ENCODE data around the gene HLA-B.
"Not testable (repeated sequence)": the region's sequence is repeated elsewhere in the genome, so short reads cannot be mapped to it uniquely, and the experiment has no call there.

The HLA-B gene

GRCh38 chr6:31378721-31379103 lies 21.7 kb upstream of the HLA-B start:
- no peak overlapping the region for H3K4me3 ChIP-seq (ENCODE audit: low read depth in 1 of 2, low read length in 2 of 2)
- no peak overlapping the region for H3K27ac ChIP-seq (ENCODE audit: low read depth, low read length)
- H3K9ac ChIP-seq (ENCODE audit: low read length), result no peak overlapping the region
- no peaks in the 10 kb centered on the region for H3K4me1 ChIP-seq (ENCODE audit: insufficient read depth, low read length)
- H3K27me3 ChIP-seq (ENCODE audit: control insufficient read depth in 1 of 2, insufficient read depth in 2 of 2, low read length in 2 of 2), result peaks cover 0 to 15% of the 10 kb centered on the region in 2 donors
- no peaks in the 10 kb centered on the region for H3K9me3 ChIP-seq (ENCODE audit: low read length)
- H3K36me3 ChIP-seq (ENCODE audit: insufficient read depth, low read length), result no peaks in the 10 kb centered on the region

DNA sequence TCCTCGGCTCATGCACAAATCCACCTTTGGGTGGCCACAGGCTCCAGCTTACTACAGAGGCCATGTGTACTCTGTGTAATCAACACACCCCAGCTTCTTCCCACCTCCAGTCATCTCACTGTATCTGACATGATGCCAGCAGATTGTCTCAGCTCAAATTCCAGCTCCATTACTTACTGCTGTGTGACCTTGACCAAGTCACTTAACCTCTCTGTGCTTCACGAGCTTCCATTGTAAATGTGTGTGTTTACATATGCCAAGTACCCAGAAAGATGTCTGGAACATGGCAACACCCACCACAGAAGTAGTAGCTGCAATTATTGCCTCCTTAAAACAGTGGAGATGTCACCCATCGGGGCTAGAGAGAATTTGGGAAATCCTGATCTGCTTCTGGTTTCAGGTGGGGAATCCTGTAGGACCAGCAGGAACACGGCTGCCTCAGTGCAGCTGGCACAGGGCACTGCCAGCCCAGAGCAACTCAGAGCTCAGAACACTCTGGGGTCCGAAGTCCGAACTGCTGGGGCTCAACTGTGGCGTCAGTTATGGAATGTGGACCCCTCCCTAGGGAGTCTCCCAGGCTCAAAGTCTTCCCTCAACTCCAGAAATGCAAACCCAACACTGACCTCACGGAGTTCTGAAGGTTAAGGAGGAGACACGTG lies 21.2 kb upstream of the HLA-B start:
- Histone ChIP-seq H3K27me3 (ENCODE audit: control insufficient read depth in 1 of 2, insufficient read depth in 2 of 2, low read length in 2 of 2) (peaks cover 0 to 15% of the 10 kb centered on the region in 2 donors), H3K4me3 (ENCODE audit: low read depth in 1 of 2, low read length in 2 of 2) (no peak overlapping the region), H3K27ac (ENCODE audit: low read depth, low read length) (no peak overlapping the region), H3K36me3 (ENCODE audit: insufficient read depth, low read length) (no peaks in the 10 kb centered on the region), H3K9me3 (ENCODE audit: low read length) (no peaks in the 10 kb centered on the region), H3K9ac (ENCODE audit: low read length) (no peak overlapping the region), H3K4me1 (ENCODE audit: insufficient read depth, low read length) (no peaks in the 10 kb centered on the region)

GRCh38 chr6:31377029-31377428 lies 20.1 kb upstream of the HLA-B start:
- Histone ChIP-seq H3K27me3 (ENCODE audit: control insufficient read depth in 1 of 2, insufficient read depth in 2 of 2, low read length in 2 of 2) (peaks cover 0 to 15% of the 10 kb centered on the region in 2 donors), H3K36me3 (ENCODE audit: insufficient read depth, low read length) (no peaks in the 10 kb centered on the region), H3K9ac (ENCODE audit: low read length) (no peak overlapping the region), H3K4me3 (ENCODE audit: low read depth in 1 of 2, low read length in 2 of 2) (no peak overlapping the region), H3K9me3 (ENCODE audit: low read length) (no peaks in the 10 kb centered on the region), H3K27ac (ENCODE audit: low read depth, low read length) (no peak overlapping the region), H3K4me1 (ENCODE audit: insufficient read depth, low read length) (no peaks in the 10 kb centered on the region)

- Histone ChIP-seq H3K4me1 (ENCODE audit: insufficient read depth, low read length) (no peaks in the 10 kb centered on the region), H3K27me3 (ENCODE audit: control insufficient read depth in 1 of 2, insufficient read depth in 2 of 2, low read length in 2 of 2) (peaks cover 0 to 15% of the 10 kb centered on the region in 2 donors), H3K9ac (ENCODE audit: low read length) (no peak overlapping the region), H3K4me3 (ENCODE audit: low read depth in 1 of 2, low read length in 2 of 2) (no peak overlapping the region), H3K9me3 (ENCODE audit: low read length) (no peaks in the 10 kb centered on the region), H3K27ac (ENCODE audit: low read depth, low read length) (no peak overlapping the region), H3K36me3 (ENCODE audit: insufficient read depth, low read length) (no peaks in the 10 kb centered on the region)
Measured at GRCh38 chr6:31375699-31376098, 18.7 kb upstream of the HLA-B start.

GRCh38 chr6:31374118-31374517 lies 17.1 kb upstream of the HLA-B start:
- H3K9ac ChIP-seq (ENCODE audit: low read length); H3K9me3 ChIP-seq (ENCODE audit: low read length); H3K4me3 ChIP-seq (ENCODE audit: low read depth in 1 of 2, low read length in 2 of 2); H3K36me3 ChIP-seq (ENCODE audit: insufficient read depth, low read length); H3K4me1 ChIP-seq (ENCODE audit: insufficient read depth, low read length); H3K27ac ChIP-seq (ENCODE audit: low read depth, low read length): not testable (repeated sequence)
- peaks cover 0 to 15% of the 10 kb centered on the region in 2 donors for H3K27me3 ChIP-seq (ENCODE audit: control insufficient read depth in 1 of 2, insufficient read depth in 2 of 2, low read length in 2 of 2)

GRCh38 chr6:31368461-31368860 lies 11.5 kb upstream of the HLA-B start:
- Histone ChIP-seq H3K9ac (ENCODE audit: low read length) (no peak overlapping the region), H3K36me3 (ENCODE audit: insufficient read depth, low read length) (no peaks in the 10 kb centered on the region), H3K27me3 (ENCODE audit: control insufficient read depth in 1 of 2, insufficient read depth in 2 of 2, low read length in 2 of 2) (peaks cover 4 to 5% of the 10 kb centered on the region in 2 donors)

DNA sequence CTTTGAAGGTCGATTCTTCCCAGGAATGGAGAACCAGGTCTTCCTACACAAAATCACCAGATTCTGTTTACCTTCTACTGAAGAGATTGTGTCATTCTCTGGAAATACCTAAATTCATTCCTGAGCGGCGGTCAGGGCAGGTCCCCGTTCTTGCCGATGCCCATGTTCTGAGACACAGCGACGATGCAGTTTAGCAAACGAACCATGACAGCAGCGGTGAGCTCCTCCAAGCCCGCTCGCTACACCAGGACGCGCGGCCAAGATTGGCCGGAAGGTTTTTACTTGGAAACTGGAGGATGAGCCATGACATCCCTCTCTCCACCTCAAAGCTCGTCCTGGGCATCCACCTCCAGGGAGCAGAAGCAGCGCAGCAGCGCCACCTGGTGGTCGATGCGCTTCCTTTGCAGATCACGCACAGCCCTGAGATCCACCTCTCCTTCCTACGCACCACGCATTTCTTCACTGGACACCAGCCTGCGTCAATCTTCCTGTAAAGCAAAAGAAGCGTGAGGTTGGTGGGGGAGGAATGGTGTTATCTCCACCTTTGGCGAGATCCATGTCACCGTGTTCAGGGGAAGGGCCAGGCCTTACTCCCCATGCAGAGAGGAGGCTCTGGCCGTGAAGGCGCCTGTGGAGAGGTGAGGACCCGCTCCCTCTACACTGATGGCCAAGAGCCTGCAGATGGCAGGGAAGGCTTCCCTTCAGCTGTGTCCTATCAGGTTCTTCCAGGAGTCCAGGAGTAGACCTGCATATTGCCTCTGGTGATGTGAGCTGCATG lies 9.9 kb upstream of the HLA-B start:
- H3K36me3 ChIP-seq (ENCODE audit: insufficient read depth, low read length), result no peaks in the 10 kb centered on the region
- peak overlapping the region in 1 of 2 donors; percentile 45 for H3K4me3 ChIP-seq (ENCODE audit: low read depth in 1 of 2, low read length in 2 of 2)
- no peaks in the 10 kb centered on the region for H3K9me3 ChIP-seq (ENCODE audit: low read length)
- H3K4me1 ChIP-seq (ENCODE audit: insufficient read depth, low read length), result no peaks in the 10 kb centered on the region
- no peak overlapping the region for H3K9ac ChIP-seq (ENCODE audit: low read length)
- peaks cover 5 to 10% of the 10 kb centered on the region in 2 donors for H3K27me3 ChIP-seq (ENCODE audit: control insufficient read depth in 1 of 2, insufficient read depth in 2 of 2, low read length in 2 of 2)
- H3K27ac ChIP-seq (ENCODE audit: low read depth, low read length), result no peak overlapping the region

More at GRCh38 chr6:31368461-31368860, 11.5 kb upstream of the HLA-B start:
- no peak overlapping the region for H3K4me3 ChIP-seq (ENCODE audit: low read depth in 1 of 2, low read length in 2 of 2)
- no peaks in the 10 kb centered on the region for H3K4me1 ChIP-seq (ENCODE audit: insufficient read depth, low read length)
- H3K9me3 ChIP-seq (ENCODE audit: low read length), result no peaks in the 10 kb centered on the region
- no peak overlapping the region for H3K27ac ChIP-seq (ENCODE audit: low read depth, low read length)

GRCh38 chr6:31365864-31366263 lies 8.9 kb upstream of the HLA-B start:
- Histone ChIP-seq H3K4me1 (ENCODE audit: insufficient read depth, low read length) (no peaks in the 10 kb centered on the region), H3K9ac (ENCODE audit: low read length) (no peak overlapping the region), H3K4me3 (ENCODE audit: low read depth in 1 of 2, low read length in 2 of 2) (no peak overlapping the region), H3K36me3 (ENCODE audit: insufficient read depth, low read length) (no peaks in the 10 kb centered on the region), H3K9me3 (ENCODE audit: low read length) (no peaks in the 10 kb centered on the region), H3K27ac (ENCODE audit: low read depth, low read length) (no peak overlapping the region), H3K27me3 (ENCODE audit: control insufficient read depth in 1 of 2, insufficient read depth in 2 of 2, low read length in 2 of 2) (peaks cover 5 to 10% of the 10 kb centered on the region in 2 donors)

DNA sequence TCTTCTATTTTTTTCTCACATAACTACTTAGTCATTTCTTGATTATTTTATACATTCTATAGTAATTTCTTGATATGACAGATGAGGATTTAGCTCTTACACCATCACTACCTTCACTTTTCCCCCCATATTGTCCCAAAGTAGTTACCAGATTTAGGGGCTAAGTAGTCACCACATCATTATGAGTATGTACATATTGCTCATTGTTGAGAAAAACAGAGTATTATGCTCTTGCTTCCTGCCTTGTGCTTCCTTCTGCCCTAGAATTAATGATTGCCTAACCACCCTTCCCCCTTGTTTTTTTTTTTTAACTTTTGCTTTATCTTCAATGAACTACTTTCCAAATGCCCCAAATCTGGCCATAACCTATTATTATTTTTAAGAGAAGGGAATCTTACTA lies 6.8 kb upstream of the HLA-B start:
- no peak overlapping the region for H3K9ac ChIP-seq (ENCODE audit: low read length)

DNA sequence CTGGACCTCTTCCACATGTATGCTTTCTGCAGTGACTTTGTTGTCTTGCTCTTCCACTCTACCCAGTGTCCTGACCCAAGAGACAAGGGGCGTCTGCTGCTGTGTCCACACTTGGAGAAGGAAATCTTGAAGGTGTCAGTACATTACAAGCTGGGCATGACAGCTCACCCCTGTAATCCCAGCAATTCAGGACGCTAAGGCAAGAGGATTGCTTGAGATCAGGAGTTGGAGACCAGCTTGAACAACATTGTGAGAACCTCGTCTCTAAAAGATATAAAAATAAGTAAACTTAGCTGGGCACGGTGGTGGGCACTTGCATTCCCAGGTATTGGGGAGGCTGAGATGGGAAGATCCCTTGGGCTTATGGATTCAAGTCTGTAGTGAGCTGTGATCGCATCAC lies 5.8 kb upstream of the HLA-B start:
- Histone ChIP-seq H3K27me3 (ENCODE audit: control insufficient read depth in 1 of 2, insufficient read depth in 2 of 2, low read length in 2 of 2) (peaks cover 9 to 10% of the 10 kb centered on the region in 2 donors), H3K9ac (ENCODE audit: low read length) (no peak overlapping the region), H3K4me1 (ENCODE audit: insufficient read depth, low read length) (no peaks in the 10 kb centered on the region), H3K36me3 (ENCODE audit: insufficient read depth, low read length) (no peaks in the 10 kb centered on the region), H3K4me3 (ENCODE audit: low read depth in 1 of 2, low read length in 2 of 2) (no peak overlapping the region), H3K27ac (ENCODE audit: low read depth, low read length) (no peak overlapping the region), H3K9me3 (ENCODE audit: low read length) (no peaks in the 10 kb centered on the region)

More for the DNA sequence above, 6.8 kb upstream of the HLA-B start:
- Histone ChIP-seq H3K9me3 (ENCODE audit: low read length) (no peaks in the 10 kb centered on the region), H3K27ac (ENCODE audit: low read depth, low read length) (no peak overlapping the region), H3K4me1 (ENCODE audit: insufficient read depth, low read length) (no peaks in the 10 kb centered on the region), H3K27me3 (ENCODE audit: control insufficient read depth in 1 of 2, insufficient read depth in 2 of 2, low read length in 2 of 2) (peaks cover 9 to 10% of the 10 kb centered on the region in 2 donors), H3K4me3 (ENCODE audit: low read depth in 1 of 2, low read length in 2 of 2) (no peak overlapping the region), H3K36me3 (ENCODE audit: insufficient read depth, low read length) (no peaks in the 10 kb centered on the region)

DNA sequence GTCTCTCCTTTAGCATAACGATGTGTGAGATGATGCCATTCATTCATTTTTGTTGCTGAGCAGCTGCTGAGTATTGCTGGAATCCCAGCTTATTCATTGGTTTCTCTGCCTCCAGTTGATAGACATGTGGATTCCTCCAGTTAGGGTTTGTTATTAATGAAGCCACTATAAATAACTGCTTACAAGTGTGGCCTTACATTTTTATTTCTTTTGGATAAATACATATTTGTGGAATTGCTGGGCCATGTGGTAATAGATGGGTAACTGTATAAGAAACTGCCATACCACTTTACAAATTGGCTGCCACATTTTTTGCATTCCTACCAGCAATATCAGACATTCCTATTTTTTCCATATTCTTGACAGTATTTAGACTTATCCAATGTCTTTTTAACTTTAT lies 2.6 kb upstream of the HLA-B start:
- peaks cover 6 to 7% of the 10 kb centered on the region in 2 donors for H3K27me3 ChIP-seq (ENCODE audit: control insufficient read depth in 1 of 2, insufficient read depth in 2 of 2, low read length in 2 of 2)
- peaks cover 11% of the 10 kb centered on the region for H3K4me1 ChIP-seq (ENCODE audit: insufficient read depth, low read length)
- H3K27ac ChIP-seq (ENCODE audit: low read depth, low read length), result no peak overlapping the region
- peaks cover 7% of the 10 kb centered on the region for H3K36me3 ChIP-seq (ENCODE audit: insufficient read depth, low read length)
- H3K9me3 ChIP-seq (ENCODE audit: low read length), result no peaks in the 10 kb centered on the region
- H3K9ac ChIP-seq (ENCODE audit: low read length), result no peak overlapping the region
- no peak overlapping the region for H3K4me3 ChIP-seq (ENCODE audit: low read depth in 1 of 2, low read length in 2 of 2)
